Stimulated activated naive CD8-positive, alpha-beta T cell treated with anti-CD3 and anti-CD28 coated beads, Interleukin-15, Interleukin-2, amounts not matched to agents 100 U/mL and 50 U/mL, for 24 hours (primary cell): ENCODE data around the gene CGNL1.
A peak's percentile ranks its signal among the peaks of the same experiment; 100 is the strongest.

ENCODE experiments used
- ATAC-seq: fragments of 150-1000 bp; cut with Tn5 transposase; one replicate; pipeline ENCODE4 v1.10.0; 2021
- DNase-seq: peaks from one replicate; pipeline ENCODE4 v3.0.0; 2021

The CGNL1 gene

GRCh38 chr15:57575363-57575762, 199.1 kb downstream of the CGNL1 start:
- DNase-seq (no peak), ATAC-seq (no peak)

GRCh38 chr15:57578288-57578900, 202.1 kb downstream of the CGNL1 start:
- ATAC-seq (no peak), DNase-seq (no peak)

- no peak for ATAC-seq
- DNase-seq: no peak
Measured at GRCh38 chr15:57580428-57580827, 204.1 kb downstream of the CGNL1 start.

DNA sequence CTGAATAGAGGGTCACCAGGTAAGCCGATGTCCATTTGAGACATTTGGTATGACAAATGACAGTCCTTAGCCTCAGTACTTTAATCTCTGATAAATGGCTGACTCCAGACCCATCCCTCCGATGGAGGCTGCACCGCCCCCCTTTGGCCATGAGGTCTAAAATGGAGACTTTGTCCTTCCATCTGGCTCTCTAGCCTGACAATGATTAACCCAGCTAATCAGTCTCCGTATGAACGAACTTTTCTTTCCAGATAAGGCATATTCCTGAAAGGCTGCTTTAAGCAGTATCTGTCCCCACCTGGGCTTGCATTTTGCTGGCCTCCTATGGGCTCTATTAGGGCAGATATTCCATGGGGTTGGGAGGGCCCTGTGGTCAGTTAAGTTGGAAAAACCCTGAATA, 204.6 kb downstream of the CGNL1 start:
- ATAC-seq (no peak), DNase-seq (no peak)

- DNase-seq (no peak), ATAC-seq (no peak)
Measured at GRCh38 chr15:57582090-57582489, 205.8 kb downstream of the CGNL1 start.

- DNase-seq: no peak
- ATAC-seq: no peak
Measured at GRCh38 chr15:57583282-57583681, 207.0 kb downstream of the CGNL1 start.

DNA sequence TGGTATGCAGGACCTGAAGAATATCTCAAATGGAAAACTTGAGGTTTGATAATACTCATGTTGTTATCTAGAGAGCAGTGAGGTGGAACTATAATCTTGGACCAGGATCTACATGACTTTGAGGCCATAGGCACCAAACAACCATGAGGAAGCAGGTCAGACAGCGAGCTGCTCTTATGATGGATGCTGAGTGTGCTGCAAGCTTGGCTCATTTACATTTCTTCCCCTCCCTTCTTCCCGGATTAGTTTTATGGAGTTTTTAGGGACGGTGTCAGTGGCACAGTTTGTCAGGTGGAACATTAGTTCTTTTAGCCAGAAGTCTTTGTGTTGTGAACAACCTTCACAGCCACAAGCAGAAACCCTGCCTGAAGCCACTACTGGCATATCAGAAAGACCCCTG, 207.4 kb downstream of the CGNL1 start:
- no peak for DNase-seq
- ATAC-seq: no peak

- DNase-seq (no peak), ATAC-seq (peak; percentile 44)
Measured at GRCh38 chr15:57586661-57587424, 210.5 kb downstream of the CGNL1 start.

- no peak for ATAC-seq
- DNase-seq: no peak
Measured at GRCh38 chr15:57589281-57589680, 213.0 kb downstream of the CGNL1 start.

DNA sequence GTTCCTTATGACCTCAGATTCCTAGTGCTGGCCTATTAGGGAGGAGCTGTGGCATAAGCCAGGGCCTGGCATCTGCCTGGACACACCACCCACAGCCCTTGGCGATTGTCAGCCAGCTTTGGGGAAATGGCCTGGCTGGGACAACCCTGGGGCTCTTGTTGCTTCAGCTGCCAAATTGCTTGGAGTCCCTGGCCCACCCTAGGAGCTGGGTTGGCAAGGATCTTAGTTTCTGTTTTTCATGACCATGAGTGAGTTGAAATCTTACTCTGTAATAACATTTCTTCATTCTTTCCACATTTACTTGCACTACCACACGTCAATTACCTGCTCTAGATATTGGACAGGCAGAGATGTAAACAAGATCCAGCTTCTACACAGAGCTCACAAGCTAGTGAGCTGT, 213.4 kb downstream of the CGNL1 start:
- DNase-seq (no peak), ATAC-seq (no peak)

GRCh38 chr15:57591237-57591821, 215.0 kb downstream of the CGNL1 start:
- peak; percentile 4 for DNase-seq
- peak; percentile 44 for ATAC-seq

DNA sequence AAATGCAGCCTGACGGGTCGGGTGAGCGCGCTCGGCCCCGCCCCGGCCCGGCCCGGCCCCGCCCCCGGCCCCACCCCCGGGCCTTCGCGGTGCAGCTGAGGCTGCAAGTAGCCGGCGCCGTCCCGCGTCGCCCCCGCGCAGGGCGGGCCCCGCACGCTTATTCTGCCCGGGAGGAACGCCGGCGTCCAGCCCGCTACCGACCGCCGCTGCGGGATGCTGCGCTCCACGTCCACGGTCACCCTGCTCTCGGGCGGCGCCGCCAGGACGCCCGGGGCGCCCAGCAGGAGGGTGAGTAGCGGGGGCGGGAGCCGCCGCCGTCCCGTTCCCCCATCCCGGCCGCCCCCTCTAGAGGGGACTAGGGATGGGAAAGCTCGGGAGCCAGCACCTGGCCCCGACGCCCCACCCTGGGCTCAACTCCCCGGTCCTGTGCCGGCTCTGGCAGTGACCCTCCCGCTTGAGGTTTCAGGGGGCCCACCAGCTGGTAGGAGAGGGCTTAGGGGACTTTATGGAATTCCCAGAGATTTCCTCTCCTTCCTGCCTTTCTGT, 215.6 kb downstream of the CGNL1 start, which contains the start of gene MYZAP:
Gene MYZAP (plus strand): TSS at position 83 of the 546 bp plus-strand sequence. CDS start 131 bp downstream, at position 214.
- ATAC-seq (peak; percentile 69), DNase-seq (peak; percentile 44)

GRCh38 chr15:57592426-57592825, 216.1 kb downstream of the CGNL1 start:
- ATAC-seq: no peak
- DNase-seq: no peak

- ATAC-seq: no peak
- no peak for DNase-seq
Measured at GRCh38 chr15:57592836-57593420, 216.6 kb downstream of the CGNL1 start.

GRCh38 chr15:57594479-57594878, 218.2 kb downstream of the CGNL1 start:
- no peak for ATAC-seq
- DNase-seq: no peak

GRCh38 chr15:57595011-57595866, 218.9 kb downstream of the CGNL1 start:
- DNase-seq (no peak), ATAC-seq (no peak)

- no peak for DNase-seq
- no peak for ATAC-seq
Measured at GRCh38 chr15:57596301-57596855, 220.1 kb downstream of the CGNL1 start.

DNA sequence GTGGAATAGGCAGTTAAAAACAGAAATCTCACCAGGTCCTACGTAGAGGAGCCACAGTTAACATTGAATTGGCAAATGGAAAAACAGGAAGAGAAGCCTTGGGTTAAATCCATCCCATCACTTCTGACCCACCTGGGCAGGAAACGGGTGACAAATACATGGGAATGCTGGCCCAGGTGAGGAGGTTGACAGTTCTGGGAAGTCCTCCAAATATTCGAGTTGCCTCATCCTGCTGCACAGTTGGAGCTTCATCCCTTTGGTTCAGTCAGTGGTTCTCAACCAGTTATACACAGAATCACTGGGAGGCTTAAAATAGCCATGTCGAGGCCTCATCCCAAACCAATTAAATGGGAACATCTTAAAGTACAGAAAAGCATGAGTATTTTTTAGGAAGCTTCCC, 220.7 kb downstream of the CGNL1 start:
- ATAC-seq: no peak
- no peak for DNase-seq

DNA sequence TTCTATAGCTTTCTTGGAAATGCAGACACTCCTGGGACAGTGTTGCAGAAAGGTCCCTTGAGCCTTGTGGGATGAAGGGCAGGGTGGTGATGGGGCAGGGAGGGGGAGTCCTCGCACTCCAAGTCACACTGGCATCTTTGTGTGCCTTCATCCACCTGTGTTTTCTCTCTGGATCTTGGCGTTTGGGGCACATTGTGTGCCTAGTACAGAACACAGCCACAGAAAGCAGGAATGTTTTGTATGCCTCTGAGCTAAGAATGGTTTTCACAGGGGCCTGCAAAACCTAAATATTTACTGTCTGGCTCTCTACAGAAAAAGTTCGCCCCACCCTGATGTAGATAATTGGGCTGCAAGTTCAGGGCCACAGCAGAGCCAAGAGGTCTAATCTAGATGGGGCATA, 221.1 kb downstream of the CGNL1 start:
- DNase-seq (no peak), ATAC-seq (no peak)

GRCh38 chr15:57598346-57598745, 222.0 kb downstream of the CGNL1 start:
- ATAC-seq (no peak), DNase-seq (no peak)

DNA sequence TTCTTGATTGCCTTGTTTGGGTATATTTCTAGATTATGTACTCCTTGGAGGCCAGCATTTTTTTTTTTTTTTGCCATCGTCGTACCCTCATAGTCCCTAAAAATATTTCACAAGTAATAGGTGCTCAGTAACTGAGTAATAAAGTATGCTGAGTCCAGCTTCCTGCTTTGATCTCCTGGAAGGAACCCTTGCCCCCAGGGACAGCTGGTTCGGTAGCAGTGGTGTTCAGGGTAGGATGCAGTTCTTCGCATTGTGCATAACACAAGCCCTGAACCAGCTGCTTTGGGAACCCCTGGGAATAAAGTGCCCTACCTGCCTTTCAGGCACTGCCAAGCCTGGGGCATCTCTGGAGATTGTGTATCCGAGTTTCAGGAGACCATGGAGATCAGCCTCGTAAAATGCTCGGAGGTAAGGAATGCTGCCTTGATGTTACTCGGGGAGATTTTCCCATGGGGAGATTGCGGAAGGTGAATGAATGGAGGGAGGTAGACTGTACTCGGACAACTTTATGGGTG, 223.0 kb downstream of the CGNL1 start:
- ATAC-seq: no peak

More for the DNA sequence above, 223.0 kb downstream of the CGNL1 start:
- DNase-seq: no peak
